NCI-H2196 treated with DMSO at 0.1 percent for 48 hours (cell line): Measurements from ENCODE around the gene DRGX.

ENCODE experiments used
- DNase-seq: peaks from one replicate; lab custom pipeline; 2025; ENCODE audit not compliant: unreplicated experiment; lab: John Stamatoyannopoulos, UW

DRGX gene

GRCh38 chr10:49322371-49323170, 73.3 kb downstream of the DRGX start:
- no peak for DNase-seq

- no peak for DNase-seq
These were observed 74.9 kb downstream of the DRGX start for GRCh38 chr10:49321021-49321420.

GRCh38 chr10:49320191-49320590, 75.7 kb downstream of the DRGX start:
- DNase-seq: no peak

- no peak for DNase-seq
These were observed 76.7 kb downstream of the DRGX start for GRCh38 chr10:49319206-49319605.

GRCh38 chr10:49318755-49319154, 77.1 kb downstream of the DRGX start:
- DNase-seq: no peak

- DNase-seq: no peak
These were observed 77.9 kb downstream of the DRGX start for GRCh38 chr10:49318028-49318427.

GRCh38 chr10:49314806-49315205, 81.1 kb downstream of the DRGX start:
- no peak for DNase-seq
